ENCODE measurements around the gene PRKCA.
"Not testable (repeated sequence)": the region's sequence is repeated elsewhere in the genome, so short reads cannot be mapped to it uniquely, and the experiment has no call there.

PRKCA gene

GRCh38 chr17:66386498-66387351, 84.3 kb downstream of the PRKCA start:
- Mint-ChIP-seq H3K27ac (peak overlapping the region; percentile 43), H3K27me3 (no peaks in the 10 kb centered on the region), H3K9me3 (ENCODE audit: low read depth) (no peaks in the 10 kb centered on the region), H3K36me3 (peaks cover 26% of the 10 kb centered on the region), H3K4me1 (ENCODE audit: low read depth) (peaks cover 71% of the 10 kb centered on the region), H3K4me3 (peak overlapping the region; percentile 25)

GRCh38 chr17:66387392-66387981, 85.1 kb downstream of the PRKCA start:
- Mint-ChIP-seq H3K9me3 (ENCODE audit: low read depth) (no peaks in the 10 kb centered on the region), H3K36me3 (peaks cover 26% of the 10 kb centered on the region), H3K4me1 (ENCODE audit: low read depth) (peaks cover 75% of the 10 kb centered on the region), H3K4me3 (no peak overlapping the region), H3K27me3 (no peaks in the 10 kb centered on the region), H3K27ac (peak overlapping the region; percentile 43)

GRCh38 chr17:66392783-66393437, 90.5 kb downstream of the PRKCA start:
- Mint-ChIP-seq H3K36me3 (peaks cover 30% of the 10 kb centered on the region), H3K27ac (peak overlapping the region; percentile 93), H3K4me1 (ENCODE audit: low read depth) (peaks cover 82% of the 10 kb centered on the region), H3K27me3 (no peaks in the 10 kb centered on the region), H3K4me3 (peak overlapping the region; percentile 70), H3K9me3 (ENCODE audit: low read depth) (no peaks in the 10 kb centered on the region)

DNA sequence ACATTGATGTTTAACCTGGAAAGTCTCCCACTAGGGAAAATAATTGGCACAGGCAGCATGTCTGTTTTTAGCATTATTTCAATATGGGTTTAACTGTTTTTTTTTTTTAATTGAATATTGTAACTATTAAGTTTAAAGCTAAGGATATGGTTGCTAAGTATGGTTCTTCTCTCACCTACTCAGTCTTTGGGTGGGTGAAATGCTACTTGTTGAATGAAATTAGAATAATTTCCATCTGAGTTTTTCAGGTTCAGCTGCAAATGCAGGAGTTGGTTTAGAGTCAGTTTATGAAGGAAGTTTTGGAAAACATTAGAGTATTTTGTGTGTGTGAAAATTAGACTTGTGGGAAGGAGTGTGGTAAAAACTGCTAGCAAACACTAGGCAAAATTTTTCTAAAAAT, 93.5 kb downstream of the PRKCA start:
- H3K4me1 Mint-ChIP-seq (ENCODE audit: low read depth) = peaks cover 94% of the 10 kb centered on the region
- peak overlapping the region; percentile 84 for H3K27ac Mint-ChIP-seq
- H3K4me3 Mint-ChIP-seq = peak overlapping the region; percentile 59
- no peaks in the 10 kb centered on the region for H3K27me3 Mint-ChIP-seq
- H3K36me3 Mint-ChIP-seq = peaks cover 15% of the 10 kb centered on the region
- H3K9me3 Mint-ChIP-seq (ENCODE audit: low read depth) = no peaks in the 10 kb centered on the region

- Mint-ChIP-seq H3K27me3 (no peaks in the 10 kb centered on the region), H3K36me3 (peaks cover 20% of the 10 kb centered on the region), H3K27ac (peak overlapping the region; percentile 81), H3K9me3 (ENCODE audit: low read depth) (no peaks in the 10 kb centered on the region), H3K4me1 (ENCODE audit: low read depth) (peaks cover 94% of the 10 kb centered on the region), H3K4me3 (peak overlapping the region; percentile 55)
Measured at GRCh38 chr17:66397486-66397885, 95.1 kb downstream of the PRKCA start.

DNA sequence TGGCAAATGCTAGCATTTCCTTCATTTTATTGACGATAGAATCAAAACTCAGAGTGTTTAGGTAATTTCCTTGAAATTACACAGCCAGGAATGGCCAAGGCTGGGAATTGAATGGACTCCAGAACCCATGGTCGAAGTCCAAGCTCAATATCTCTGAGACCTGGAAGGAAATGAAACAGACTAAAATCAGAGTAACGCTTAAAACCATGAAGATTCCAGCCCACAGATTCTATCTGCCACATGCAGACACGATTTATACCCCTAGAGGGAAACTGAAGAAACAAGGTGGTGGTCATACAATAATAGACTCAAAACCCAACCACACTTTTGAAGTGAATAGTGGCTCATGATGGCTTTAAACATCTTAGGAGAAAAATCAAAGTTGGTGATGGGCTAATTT, 95.6 kb downstream of the PRKCA start:
- Mint-ChIP-seq H3K36me3 (peaks cover 18% of the 10 kb centered on the region), H3K9me3 (ENCODE audit: low read depth) (no peaks in the 10 kb centered on the region), H3K4me3 (peak overlapping the region; percentile 55), H3K4me1 (ENCODE audit: low read depth) (peaks cover 94% of the 10 kb centered on the region), H3K27ac (peak overlapping the region; percentile 81), H3K27me3 (no peaks in the 10 kb centered on the region)

GRCh38 chr17:66398617-66399016, 96.2 kb downstream of the PRKCA start:
- Mint-ChIP-seq H3K4me1 (ENCODE audit: low read depth) (peaks cover 95% of the 10 kb centered on the region), H3K4me3 (peak overlapping the region; percentile 55)

GRCh38 chr17:66399441-66399840, 97.0 kb downstream of the PRKCA start:
- no peaks in the 10 kb centered on the region for H3K9me3 Mint-ChIP-seq (ENCODE audit: low read depth)
- peaks cover 12% of the 10 kb centered on the region for H3K36me3 Mint-ChIP-seq
- no peaks in the 10 kb centered on the region for H3K27me3 Mint-ChIP-seq
- peaks cover 95% of the 10 kb centered on the region for H3K4me1 Mint-ChIP-seq (ENCODE audit: low read depth)
- H3K27ac Mint-ChIP-seq = peak overlapping the region; percentile 81
- H3K4me3 Mint-ChIP-seq = peak overlapping the region; percentile 55

More at GRCh38 chr17:66398617-66399016, 96.2 kb downstream of the PRKCA start:
- Mint-ChIP-seq H3K9me3 (ENCODE audit: low read depth) (no peaks in the 10 kb centered on the region), H3K36me3 (peaks cover 18% of the 10 kb centered on the region), H3K27me3 (no peaks in the 10 kb centered on the region), H3K27ac (peak overlapping the region; percentile 81)

DNA sequence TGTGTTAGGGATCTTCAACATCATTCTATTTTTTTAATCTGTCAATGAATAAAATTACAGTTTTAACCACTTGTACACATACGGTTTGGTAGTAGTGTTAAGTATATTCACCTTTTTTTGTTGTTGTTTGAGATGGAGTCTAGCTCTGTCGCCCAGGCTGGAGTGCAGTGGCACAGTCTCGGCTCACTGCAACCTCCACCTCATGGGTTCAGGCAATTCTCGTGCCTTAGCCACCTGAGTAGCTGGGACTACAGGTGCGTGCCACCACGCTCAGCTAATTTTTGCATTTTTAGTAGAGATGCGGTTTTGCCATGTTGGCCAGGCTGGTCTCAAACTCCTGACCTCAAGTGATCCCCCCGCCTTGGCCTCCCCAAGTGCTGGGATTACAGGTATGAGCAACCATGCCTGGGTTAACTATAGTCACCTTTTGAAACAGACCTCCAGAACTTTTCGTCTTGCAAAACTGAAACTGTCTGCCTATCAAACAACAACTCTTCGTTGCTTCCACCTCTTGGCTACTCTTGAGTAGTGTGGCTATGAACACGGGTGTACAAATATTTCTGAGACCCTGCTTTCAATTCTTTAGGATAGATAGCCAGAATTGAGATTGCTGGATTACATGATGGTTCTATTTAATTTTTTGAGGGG, 97.8 kb downstream of the PRKCA start:
- H3K9me3 Mint-ChIP-seq (ENCODE audit: low read depth); H3K27me3 Mint-ChIP-seq: not testable (repeated sequence)
- Mint-ChIP-seq H3K27ac (peak overlapping the region; percentile 91), H3K4me3 (peak overlapping the region; percentile 25), H3K36me3 (peaks cover 10% of the 10 kb centered on the region), H3K4me1 (ENCODE audit: low read depth) (peaks cover 93% of the 10 kb centered on the region)

DNA sequence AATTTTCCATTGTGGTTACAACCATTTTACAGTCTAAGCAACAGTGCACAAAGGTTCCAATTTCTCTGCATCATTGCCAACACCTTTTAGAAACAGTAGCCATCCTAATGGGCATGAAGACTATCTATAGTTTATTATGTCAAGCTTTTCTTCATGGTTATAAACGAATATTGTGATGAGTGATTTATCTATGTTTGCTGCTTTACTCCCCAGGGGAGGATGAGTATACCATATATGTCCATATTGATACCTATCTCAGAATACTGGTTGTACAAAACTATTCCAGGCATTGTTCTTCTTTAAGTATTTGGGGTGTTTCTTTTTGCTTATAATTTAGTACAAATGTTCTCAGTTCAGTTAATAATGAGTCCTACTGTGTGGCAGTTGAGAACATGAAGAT, 98.3 kb downstream of the PRKCA start:
- Mint-ChIP-seq H3K27ac (peak overlapping the region; percentile 91), H3K4me1 (ENCODE audit: low read depth) (peaks cover 93% of the 10 kb centered on the region), H3K9me3 (ENCODE audit: low read depth) (no peaks in the 10 kb centered on the region), H3K27me3 (no peaks in the 10 kb centered on the region), H3K36me3 (peaks cover 8% of the 10 kb centered on the region), H3K4me3 (no peak overlapping the region)

- Mint-ChIP-seq H3K9me3 (ENCODE audit: low read depth) (no peaks in the 10 kb centered on the region), H3K27ac (peak overlapping the region; percentile 91), H3K27me3 (no peaks in the 10 kb centered on the region), H3K36me3 (peaks cover 8% of the 10 kb centered on the region), H3K4me1 (ENCODE audit: low read depth) (peaks cover 93% of the 10 kb centered on the region), H3K4me3 (peak overlapping the region; percentile 21)
Measured at GRCh38 chr17:66401364-66401763, 99.0 kb downstream of the PRKCA start.

GRCh38 chr17:66403846-66404556, 101.6 kb downstream of the PRKCA start:
- H3K27me3 Mint-ChIP-seq = no peaks in the 10 kb centered on the region
- peak overlapping the region; percentile 81 for H3K27ac Mint-ChIP-seq
- no peaks in the 10 kb centered on the region for H3K9me3 Mint-ChIP-seq (ENCODE audit: low read depth)
- H3K36me3 Mint-ChIP-seq = peaks cover 10% of the 10 kb centered on the region
- H3K4me1 Mint-ChIP-seq (ENCODE audit: low read depth) = peaks cover 92% of the 10 kb centered on the region
- peak overlapping the region; percentile 74 for H3K4me3 Mint-ChIP-seq

GRCh38 chr17:66405836-66406677, 103.6 kb downstream of the PRKCA start:
- Mint-ChIP-seq H3K4me1 (ENCODE audit: low read depth) (peaks cover 87% of the 10 kb centered on the region), H3K4me3 (peak overlapping the region; percentile 83), H3K36me3 (peaks cover 10% of the 10 kb centered on the region), H3K27ac (peak overlapping the region; percentile 85), H3K9me3 (ENCODE audit: low read depth) (no peaks in the 10 kb centered on the region), H3K27me3 (no peaks in the 10 kb centered on the region)
